ENCODE measurements around the gene MPHOSPH9. TPM values are rescaled to one million over a fixed set of nuclear protein-coding genes. Genes with fewer than 3 reads are reported as not detected.

The MPHOSPH9 gene
- total and polyA plus RNA-seq, 2 donors (not counting 3 experiments of a cell fraction or from before 2014, with no cell fraction given): 7.8 to 42.4 TPM

DNA sequence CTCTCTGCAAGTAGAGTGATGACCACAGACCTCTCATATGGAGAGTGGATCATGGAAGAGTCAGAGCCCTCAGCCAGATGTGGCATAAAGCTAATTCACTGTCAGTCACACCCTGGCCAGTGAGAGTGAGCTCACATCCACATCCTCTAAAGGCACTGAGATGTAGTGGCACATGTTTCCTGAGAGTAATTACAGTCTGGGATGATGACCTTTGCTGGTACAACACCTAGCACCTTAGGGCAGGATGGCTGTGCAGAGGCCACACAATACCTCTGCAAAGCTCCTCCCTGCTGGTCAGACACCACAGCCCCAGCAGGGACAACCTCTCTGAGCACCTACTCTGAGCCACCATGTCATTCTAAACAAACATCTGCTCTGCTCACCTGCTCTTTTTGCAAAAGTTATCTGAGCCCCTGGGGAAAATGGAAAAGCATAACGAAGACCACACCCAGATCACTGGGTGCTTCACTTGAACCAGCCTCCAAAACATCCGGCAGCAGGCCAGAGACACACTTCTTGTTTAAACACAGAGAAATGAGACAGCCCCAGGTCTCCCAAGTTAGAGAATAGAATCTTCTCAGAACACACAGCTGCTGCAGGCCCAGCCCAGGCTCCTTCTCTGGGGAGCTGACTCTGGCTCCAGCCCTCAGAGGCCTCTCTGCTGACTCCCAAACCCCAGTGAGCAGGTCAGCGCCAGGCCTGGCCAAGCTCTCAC lies 112.3 kb downstream of the MPHOSPH9 start:
- no peak overlapping the region for H3K4me3 ChIP-seq (replicated peaks in 1 of 3; ENCODE audit: insufficient read depth in 1 of 3, low read depth in 1 of 3, low read length in 3 of 3)
- no peaks in the 10 kb centered on the region for H3K4me1 ChIP-seq (ENCODE audit: control insufficient read depth, extremely low read depth, insufficient read depth, low read length)
- no peak overlapping the region for H3K4me2 ChIP-seq (ENCODE audit: insufficient read depth, low read length)
- POLR2A ChIA-PET: no interaction called here
- H3K9ac ChIP-seq (replicated peaks; ENCODE audit: extremely low read depth, insufficient read depth, low read length): no peak overlapping the region
- H3K79me2 ChIP-seq (ENCODE audit: control insufficient read depth, insufficient read depth, low read length): no peaks in the 10 kb centered on the region
- H3K36me3 ChIP-seq (ENCODE audit: control insufficient read depth in 2 of 2, extremely low read depth in 1 of 2, insufficient read depth in 2 of 2, low read length in 2 of 2): no peaks in the 10 kb centered on the region
- no peak for DNase-seq (ENCODE audit: low read depth, low spot score)
- H3K9me3 ChIP-seq (replicated peaks; ENCODE audit: control insufficient read depth, insufficient read depth, low read length): no peaks in the 10 kb centered on the region
- no peak for TF ChIP-seq MYC (IDR thresholded peaks at IDR 0.05; ENCODE audit: low read depth, low read length)
- TF ChIP-seq FOS (IDR thresholded peaks at IDR 0.05; ENCODE audit: borderline replicate concordance, insufficient read depth, low read length): no peak
- no peak for TF ChIP-seq EZH2 (IDR thresholded peaks at IDR 0.05; ENCODE audit: borderline replicate concordance, low read depth, low read length, severe bottlenecking)
- no peak for TF ChIP-seq GATA2 (IDR thresholded peaks at IDR 0.05; ENCODE audit: insufficient read depth, insufficient read length, low read depth, low read length)
- TF ChIP-seq JUN (IDR thresholded peaks at IDR 0.05; ENCODE audit: borderline replicate concordance, insufficient read depth, insufficient read length, low read depth): no peak
- TF ChIP-seq MAX (IDR thresholded peaks at IDR 0.05; ENCODE audit: insufficient read depth, insufficient read length): no peak
- TF ChIP-seq POLR2A (IDR thresholded peaks at IDR 0.05; ENCODE audit: low read depth, low read length): no peak
- no peak for TF ChIP-seq POLR2AphosphoS5 (IDR thresholded peaks at IDR 0.05; ENCODE audit: insufficient read depth, low read depth, low read length)
- TF ChIP-seq, protein P1, sequence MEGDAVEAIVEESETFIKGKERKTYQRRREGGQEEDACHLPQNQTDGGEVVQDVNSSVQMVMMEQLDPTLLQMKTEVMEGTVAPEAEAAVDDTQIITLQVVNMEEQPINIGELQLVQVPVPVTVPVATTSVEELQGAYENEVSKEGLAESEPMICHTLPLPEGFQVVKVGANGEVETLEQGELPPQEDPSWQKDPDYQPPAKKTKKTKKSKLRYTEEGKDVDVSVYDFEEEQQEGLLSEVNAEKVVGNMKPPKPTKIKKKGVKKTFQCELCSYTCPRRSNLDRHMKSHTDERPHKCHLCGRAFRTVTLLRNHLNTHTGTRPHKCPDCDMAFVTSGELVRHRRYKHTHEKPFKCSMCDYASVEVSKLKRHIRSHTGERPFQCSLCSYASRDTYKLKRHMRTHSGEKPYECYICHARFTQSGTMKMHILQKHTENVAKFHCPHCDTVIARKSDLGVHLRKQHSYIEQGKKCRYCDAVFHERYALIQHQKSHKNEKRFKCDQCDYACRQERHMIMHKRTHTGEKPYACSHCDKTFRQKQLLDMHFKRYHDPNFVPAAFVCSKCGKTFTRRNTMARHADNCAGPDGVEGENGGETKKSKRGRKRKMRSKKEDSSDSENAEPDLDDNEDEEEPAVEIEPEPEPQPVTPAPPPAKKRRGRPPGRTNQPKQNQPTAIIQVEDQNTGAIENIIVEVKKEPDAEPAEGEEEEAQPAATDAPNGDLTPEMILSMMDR (IDR thresholded peaks at IDR 0.05; ENCODE audit: extremely low read depth in 1 of 2, insufficient read depth in 1 of 2, low read depth in 1 of 2, low read length in 2 of 2): no peak
- dilution Hi-C loops (cut with MboI; ENCODE audit: extremely low pct_ligation_motif_present, low sequenced_read_pairs) (no loop called here), intact Hi-C loops (cut with micrococcal nuclease) (no loop called here)
- no peak for FAIRE-seq
- no peaks in the 10 kb centered on the region for H3K9me1 ChIP-seq (replicated peaks; ENCODE audit: control insufficient read depth, extremely low read depth, insufficient read depth, low read length)
- H3K27ac ChIP-seq (ENCODE audit: insufficient read depth, low read depth, low read length): no peak overlapping the region
- no TSS peak for BruUV-seq (replicated peaks)
- CTCF ChIA-PET: interaction anchor here (0.9 kb wide), 1 partner anchor 58 kb away, joined by 3 read pairs; no protein-coding TSS in a partner anchor
- no peak overlapping the region for H2AFZ ChIP-seq (ENCODE audit: low read depth, low read length)
- H4K20me1 ChIP-seq (replicated peaks; ENCODE audit: control insufficient read depth, extremely low read depth, insufficient read depth, low read length): no peaks in the 10 kb centered on the region
- H3K27me3 ChIP-seq (ENCODE audit: control insufficient read depth in 2 of 2, insufficient read depth in 2 of 2, low read length in 2 of 2): no peaks in the 10 kb centered on the region
